Measurements from ENCODE around the gene MAU2.
"Not testable (repeated sequence)": the region's sequence is repeated elsewhere in the genome, so short reads cannot be mapped to it uniquely, and the experiment has no call there.

Gene MAU2

GRCh38 chr19:19385131-19385895 is 64.7 kb downstream of the MAU2 start:
- DNase-seq = peak; percentile 87

- DNase-seq = no peak
These were observed 65.6 kb downstream of the MAU2 start for GRCh38 chr19:19385896-19386869.

GRCh38 chr19:19387108-19387507 is 66.5 kb downstream of the MAU2 start:
- DNase-seq = no peak

DNA sequence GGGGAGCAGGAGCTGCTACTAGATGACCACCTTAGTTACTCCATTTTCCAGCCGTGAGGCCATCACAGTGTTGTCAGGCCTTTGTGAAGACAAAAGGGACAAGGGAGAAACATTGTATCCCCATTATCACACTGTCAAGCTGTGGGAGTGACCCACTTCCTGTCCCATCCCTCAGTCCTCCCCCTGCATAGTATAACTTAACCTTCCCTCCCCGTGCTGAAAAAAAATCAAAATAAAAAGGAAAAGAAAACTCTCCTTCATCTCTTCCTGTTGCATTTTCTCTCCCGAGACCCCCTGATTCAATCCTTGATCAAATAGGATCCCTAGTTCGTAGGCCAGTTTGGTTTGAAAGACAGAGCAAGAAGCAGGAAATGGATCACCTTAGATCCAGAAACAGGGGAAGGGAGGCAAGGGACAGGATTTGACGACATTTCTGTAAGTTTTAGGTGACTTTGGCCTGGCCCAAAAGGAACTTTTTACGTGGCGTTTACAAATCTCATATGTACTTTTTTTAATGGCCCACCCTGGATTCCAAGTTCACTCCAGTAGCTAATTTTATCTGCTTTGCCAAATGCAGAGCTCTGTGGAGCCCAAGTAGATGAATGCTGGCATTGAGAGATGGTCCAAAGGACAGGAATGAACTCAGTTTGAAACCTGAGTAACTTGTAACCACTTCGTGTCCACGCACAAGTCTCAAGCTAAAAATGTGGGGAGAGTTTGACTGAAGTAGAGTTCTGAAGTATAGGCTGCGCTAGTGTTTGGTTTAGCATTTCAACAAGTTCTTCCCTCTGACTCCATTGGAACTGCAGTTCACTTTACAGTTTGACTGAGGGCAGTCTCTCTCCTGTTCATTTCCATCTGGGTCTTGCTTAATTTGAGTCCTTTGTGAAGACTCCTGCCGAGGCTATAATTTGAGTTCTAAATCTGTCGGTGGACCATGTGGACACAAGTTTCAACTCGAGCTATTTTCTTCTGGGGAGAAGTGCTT is 68.2 kb downstream of the MAU2 start:
- DNase-seq = no peak

DNA sequence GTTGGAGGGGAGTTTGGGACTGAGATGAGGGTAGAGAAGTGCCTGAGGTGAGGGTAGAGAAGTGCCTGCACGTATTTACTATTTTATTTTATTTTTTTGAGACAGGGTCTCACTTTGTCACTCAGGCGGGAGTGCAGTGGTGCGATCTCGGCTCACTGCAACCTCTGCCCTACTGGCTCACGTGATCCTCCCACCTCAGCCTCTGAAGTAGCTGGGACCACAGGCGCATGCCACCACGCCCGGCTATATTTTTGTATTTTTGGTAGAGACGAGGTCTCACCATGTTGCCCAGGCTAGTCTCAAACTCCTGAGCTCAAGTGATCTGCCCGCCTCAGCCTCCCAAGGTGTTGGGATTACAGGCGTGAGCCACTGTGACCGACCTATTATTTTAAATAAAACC is 69.1 kb downstream of the MAU2 start:
- not testable (repeated sequence) for DNase-seq

DNA sequence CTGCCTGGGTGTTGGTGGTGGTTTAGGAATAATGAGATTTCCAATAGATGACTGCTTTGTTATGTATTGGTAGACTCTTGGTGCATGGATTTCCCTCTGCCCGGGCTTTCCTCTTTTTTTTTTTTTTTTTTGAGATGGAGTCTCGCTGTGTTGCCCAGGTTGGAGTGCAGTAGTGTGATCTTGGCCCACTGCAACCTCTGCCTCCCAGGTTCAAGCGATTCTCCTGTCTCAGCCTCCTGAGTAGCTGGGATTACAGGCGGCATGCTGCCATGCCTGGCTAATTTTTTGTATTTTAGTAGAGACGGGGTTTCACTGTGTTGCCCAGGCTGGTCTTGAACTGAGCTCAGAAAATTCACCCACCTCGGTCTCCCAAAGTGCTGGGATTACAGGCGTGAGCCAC is 73.7 kb downstream of the MAU2 start:
- DNase-seq = not testable (repeated sequence)

- no peak for DNase-seq
These were observed 79.3 kb downstream of the MAU2 start for GRCh38 chr19:19399733-19400433.

DNA sequence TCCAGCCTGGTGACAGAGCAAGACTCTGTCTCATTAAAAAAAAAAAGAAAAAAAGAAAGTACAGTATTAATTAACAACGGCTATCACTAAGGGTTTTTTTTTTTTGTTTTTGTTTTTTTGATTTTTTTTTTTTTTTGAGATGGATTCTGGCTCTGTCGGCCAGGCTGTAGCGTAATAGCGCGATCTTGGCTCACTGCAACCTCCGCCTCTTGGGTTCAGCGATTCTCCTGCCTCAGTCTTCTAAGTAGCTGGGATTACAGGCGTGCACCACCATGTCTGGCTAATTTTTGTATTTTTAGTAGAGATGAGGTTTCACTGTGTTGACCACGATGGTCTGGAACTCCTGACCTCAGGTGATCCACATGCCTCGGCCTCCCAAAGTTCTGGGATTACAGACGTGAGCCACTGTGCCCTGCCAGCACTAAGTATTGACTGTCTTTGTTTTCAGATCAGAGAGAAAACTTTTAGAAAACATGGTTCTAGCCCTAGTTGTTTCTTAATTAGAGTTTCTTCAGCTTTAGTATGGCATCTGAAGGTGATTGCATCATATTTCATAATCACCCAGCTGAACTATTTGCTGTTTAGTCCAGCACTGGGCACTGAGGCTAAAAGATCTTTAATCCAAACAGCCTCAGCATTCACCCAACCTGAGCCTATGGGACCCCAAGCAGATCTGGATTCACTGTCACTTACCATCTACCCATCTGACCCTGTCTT is 82.2 kb downstream of the MAU2 start:
- DNase-seq = no peak

GRCh38 chr19:19403373-19403901 is 82.8 kb downstream of the MAU2 start:
- no peak for DNase-seq

DNA sequence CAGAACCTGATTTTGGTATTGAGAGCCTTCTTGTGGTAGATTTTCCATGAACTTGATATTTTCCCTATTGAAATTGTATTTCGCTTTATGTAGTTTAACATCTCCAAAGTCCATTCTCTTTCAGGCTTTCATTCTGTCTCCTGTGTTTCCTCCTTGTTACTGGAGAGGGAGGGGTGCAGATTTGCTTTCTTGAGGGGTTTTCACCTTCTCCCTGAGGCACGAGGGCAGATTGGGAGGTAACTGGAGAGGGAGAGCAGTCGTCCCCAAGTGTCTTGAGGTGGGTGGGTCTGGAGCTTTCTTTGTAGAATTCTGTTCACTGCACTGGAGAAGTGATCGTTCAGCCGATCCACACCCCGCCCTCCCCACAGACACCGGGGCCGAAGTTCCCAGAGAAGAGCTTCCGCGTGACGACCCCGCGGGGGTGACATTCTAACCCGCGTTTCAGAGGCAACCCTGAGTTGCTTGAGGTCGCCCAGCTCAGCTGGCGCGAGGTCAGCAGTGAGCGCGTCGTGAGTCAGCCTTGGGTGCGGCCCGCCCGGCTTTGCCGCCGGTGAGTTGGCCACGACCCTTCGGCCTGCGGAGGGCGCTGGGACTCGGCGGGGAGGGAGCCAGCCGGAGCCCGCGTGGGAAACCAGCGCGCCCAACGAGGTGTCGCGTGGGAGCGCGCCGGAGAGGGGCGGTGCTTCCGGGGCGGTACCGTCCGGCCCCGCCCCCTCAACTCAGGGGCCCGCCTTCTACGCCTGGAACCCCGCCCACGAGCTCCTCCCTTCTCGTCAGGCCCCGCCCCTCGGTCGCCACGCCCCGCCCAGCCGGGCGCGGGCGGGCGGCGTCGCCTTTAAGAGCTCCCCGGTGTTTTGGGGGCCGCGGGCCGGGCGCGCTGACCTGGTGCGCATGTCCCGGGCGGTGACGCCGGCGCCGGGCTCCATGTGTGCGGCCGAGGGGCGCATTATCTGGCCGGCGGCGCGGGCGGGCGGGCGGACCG is 84.5 kb downstream of the MAU2 start, which contains the start of gene GATAD2A:
Gene GATAD2A, plus strand, starts transcription at position 797 of the 982 bp plus-strand sequence. CDS start 59,671 bp downstream, outside the sequence.
- DNase-seq = peak; percentile 75

DNA sequence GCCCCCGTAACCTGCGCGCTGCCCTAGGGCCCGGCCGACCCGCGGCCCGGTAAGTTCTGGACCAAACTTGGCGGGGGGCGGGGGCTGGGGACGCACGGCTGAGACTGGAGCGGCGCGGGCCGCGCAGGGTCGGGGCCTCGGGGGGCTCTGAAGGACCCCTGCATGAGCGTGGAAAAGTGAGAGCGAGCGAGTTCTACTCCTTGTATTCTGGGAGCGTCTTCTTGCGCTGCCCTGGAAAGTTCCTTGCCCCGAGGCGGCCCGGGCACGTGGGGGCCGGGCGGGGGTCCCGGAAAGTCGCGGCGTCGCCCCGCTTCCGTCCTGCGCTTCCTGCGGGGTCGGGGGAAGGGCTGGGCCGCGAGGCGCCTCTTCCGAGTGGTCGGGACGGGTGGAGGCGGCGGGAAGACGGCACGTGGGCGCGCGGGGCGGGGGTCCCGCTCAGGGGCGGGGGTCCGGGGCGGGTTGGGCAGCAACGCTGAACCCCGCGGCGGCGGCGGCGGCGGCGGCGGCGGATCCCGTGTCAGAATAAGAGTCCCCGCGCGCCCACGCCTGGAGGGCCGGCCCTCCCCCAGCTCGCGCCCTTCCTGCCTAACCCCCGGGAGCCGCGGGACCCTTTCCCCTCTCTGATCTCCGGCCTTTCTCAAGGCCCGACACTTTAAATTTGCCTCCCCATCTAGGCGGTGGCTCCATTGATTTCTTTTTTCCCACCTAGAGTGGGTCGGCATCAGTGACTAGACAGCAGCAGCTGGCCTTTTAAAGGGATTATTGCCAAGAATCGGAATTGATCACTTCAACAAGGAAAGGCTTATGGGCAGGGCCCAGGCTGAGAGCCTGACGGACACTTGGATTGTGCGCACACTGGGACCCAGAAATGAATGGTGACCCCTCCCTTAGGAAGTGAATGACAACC is 85.6 kb downstream of the MAU2 start:
- DNase-seq = no peak

GRCh38 chr19:19406878-19407632 is 86.4 kb downstream of the MAU2 start:
- DNase-seq = no peak

- DNase-seq = no peak
These were observed 87.0 kb downstream of the MAU2 start for GRCh38 chr19:19407633-19407930.

Measured in cortex of kidney (tissue), 1 donor.